Stimulated activated CD8-positive, alpha-beta memory T cell treated with anti-CD3 and anti-CD28 coated beads, Interleukin-7, amount 100 ng/mL, for 4 hours (primary cell): Measurements from ENCODE around the gene ONECUT2.
"Not testable (repeated sequence)": the region's sequence is repeated elsewhere in the genome, so short reads cannot be mapped to it uniquely, and the experiment has no call there.

ENCODE experiments used
- DNase-seq, 2 donors: peaks; one replicate each; pipeline ENCODE4 v3.0.0-alpha.2; 2020; ENCODE audit warnings: low read depth in 2 of 2

ONECUT2 gene

DNA sequence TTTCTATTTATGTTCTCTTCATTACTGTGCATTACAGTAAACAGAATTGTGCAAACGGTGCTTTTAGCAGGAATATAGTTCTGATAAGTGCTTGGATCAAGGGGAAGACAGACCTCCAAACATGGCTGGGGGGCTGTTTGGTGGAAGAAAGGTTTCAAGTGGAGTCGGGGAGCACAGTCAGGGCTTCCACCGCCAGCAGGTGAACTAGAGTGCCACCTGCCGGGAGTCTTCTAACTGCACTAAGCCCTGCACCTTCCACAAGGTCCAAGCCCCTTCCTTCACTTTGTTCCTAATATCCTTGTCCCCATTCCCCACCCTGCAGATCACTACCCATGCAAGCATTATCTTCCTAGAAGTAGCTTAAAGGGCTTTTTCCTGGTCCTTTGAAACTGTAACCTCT is 11.1 kb downstream of the ONECUT2 start:
- DNase-seq, result no peak

DNA sequence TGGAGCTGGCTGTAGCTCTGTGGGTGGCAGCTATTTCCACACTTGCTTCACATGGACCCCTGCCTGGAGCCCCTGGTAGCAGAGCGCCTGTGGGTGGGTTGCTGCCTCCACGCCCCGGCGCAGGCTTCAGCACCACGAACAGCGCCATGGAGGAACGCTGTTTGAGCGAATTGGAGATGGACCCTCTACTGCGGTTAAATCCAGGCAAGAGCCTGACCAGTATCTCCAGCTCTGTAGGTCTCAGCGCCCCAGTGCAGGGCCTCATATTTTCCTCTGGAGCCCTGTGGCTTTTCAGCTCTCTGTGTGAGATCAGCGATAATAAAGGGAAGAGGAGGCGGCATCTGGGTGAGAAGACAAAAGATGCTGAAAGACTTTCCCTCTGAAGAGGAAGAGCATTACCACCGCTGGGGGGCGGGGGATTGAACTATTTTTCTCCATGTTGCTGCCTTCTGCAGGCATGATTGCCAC is 12.0 kb downstream of the ONECUT2 start:
- DNase-seq, result no peak

DNA sequence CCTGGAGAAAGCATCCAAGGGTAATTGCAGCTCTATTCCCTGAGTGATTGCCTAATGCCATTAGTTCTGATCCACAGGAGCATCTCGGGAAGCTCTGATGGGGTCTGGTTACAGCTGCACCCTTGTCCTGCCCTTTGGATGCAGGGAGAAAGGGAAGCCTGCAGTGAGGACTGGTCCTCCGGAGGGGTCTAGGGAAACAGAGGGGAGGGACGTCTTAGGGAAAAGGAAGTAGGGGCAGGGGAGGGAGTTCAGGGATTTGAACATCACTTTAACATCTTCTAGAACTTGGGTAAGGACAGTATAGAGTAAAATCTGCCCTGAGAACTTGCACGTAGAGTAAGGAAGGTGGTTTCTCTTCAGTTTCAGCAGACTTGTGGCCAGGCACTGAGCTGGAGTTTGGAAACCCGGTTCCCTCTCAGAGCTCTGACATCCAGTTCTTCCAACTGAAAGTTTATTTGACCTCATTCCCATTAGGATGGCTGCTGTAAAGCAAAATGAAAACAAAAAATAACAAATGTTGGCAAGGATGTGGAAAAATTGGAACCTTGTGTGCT is 20.5 kb downstream of the ONECUT2 start:
- no peak for DNase-seq

- no peak for DNase-seq
Measured at GRCh38 chr18:57461652-57462269, 26.6 kb downstream of the ONECUT2 start.

DNA sequence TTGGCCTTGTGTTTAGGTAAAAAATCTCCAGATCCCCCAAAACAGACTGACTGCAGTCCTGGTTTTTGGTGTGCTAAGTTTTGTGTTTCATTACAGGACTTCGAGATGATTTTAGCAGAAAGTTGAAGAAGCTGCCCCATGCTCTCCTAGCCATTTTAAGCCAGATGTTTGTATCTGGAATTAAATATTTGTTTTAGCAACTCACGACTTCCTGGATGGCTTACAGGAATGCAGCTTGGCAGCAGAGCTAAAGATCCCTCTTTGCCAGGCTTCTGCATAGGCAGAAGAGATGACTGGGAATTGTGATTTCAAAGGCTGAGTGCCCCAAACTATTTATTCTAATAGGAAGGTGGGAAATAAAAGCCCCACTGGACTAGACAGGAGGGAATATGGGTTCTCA is 31.1 kb downstream of the ONECUT2 start:
- DNase-seq, result no peak

DNA sequence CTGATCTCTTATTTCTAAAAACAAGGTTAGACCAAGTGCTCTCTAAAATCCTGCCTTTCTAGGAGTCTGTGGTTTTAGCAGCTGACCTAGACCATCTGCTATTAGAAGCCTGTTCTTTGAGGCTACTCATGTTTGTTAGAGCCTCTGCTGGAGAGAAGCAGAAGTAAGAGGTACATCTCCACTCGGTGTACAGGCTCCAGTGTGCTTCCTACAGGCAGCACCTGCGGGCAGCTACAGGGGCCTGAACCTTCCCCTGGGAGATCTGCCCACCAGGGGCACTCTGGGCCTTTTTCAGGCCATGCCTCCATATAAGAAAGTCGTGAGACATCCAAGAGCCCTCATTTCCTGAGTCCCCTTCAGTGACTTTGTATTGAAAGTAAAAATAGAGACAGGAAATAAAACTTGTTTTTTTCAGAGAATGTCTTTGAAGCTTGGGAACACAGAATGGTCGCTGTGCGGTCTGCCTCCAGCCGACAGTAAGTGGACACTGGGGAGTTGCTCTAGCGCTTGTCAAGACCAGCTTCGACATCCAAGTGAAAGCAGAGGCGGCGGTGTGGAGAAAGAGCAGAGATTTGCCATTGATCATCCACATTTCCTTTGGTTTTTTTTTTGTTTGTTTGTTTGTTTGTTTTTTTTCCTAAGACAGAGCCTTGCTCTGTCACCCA is 31.7 kb downstream of the ONECUT2 start:
- no peak for DNase-seq

DNA sequence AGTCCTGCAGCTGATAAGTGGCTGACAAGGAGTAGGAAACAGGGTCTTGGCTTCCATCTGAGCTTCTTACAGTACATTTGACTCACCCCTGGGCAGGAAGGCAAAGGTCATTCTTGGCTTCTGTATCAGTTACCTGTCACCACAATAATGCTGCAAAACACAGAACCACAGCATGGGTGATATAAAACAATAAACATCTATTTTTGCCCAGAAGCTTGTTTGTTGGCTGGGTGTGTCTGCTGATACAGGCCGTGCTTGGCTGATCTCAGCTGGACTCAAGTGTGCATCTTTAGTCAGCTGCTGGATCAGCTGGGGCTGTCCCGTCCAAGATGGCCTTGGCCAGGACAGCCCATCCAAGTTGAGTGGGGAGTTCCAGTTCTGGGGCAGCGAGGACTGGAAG is 34.7 kb downstream of the ONECUT2 start:
- no peak for DNase-seq

- DNase-seq, result no peak
Measured at GRCh38 chr18:57475408-57475807, 40.2 kb downstream of the ONECUT2 start.

DNA sequence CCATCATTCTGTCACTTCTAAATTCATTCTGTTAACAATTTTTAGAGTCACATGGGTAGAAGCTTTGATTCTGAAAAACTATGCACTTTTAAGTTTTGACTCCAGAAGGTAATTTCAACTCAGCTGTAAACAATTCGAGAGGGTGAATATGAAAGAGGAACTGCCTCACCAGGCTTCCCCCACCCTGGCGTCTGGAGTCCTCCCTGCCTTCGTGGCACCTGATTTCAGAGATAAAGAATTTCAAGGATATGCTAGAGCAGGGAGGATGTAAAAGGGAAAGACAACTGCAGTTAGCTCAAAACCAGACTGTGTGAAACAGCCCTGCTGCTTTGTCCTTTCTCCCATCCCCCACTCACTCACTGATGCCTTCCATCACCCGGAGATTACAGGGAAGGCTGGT is 40.7 kb downstream of the ONECUT2 start:
- DNase-seq, result no peak

GRCh38 chr18:57480733-57481132 is 45.6 kb downstream of the ONECUT2 start:
- no peak for DNase-seq

GRCh38 chr18:57497372-57498294 is 62.5 kb downstream of the ONECUT2 start:
- no peak for DNase-seq

GRCh38 chr18:57498682-57499256 is 63.6 kb downstream of the ONECUT2 start:
- no peak for DNase-seq

DNA sequence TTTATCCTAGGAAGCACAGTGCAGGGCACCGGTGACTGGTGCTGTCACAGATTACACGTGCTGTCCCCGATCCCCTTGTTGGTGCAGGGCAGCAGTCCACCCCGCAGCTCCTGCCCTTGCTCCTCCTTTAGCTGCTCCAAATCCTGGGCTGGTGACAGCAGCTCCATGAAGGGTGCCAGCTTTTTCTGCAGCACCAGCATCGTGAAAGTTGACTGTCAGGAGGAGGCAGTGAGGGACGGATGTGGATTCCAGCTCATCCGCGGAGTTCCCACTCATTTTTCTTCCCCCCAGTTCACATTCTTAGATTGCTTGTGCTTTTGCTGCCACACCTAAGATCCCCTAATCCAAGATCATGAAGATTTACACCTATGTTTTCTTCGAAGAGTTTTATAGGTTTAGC is 67.5 kb downstream of the ONECUT2 start:
- no peak for DNase-seq

DNA sequence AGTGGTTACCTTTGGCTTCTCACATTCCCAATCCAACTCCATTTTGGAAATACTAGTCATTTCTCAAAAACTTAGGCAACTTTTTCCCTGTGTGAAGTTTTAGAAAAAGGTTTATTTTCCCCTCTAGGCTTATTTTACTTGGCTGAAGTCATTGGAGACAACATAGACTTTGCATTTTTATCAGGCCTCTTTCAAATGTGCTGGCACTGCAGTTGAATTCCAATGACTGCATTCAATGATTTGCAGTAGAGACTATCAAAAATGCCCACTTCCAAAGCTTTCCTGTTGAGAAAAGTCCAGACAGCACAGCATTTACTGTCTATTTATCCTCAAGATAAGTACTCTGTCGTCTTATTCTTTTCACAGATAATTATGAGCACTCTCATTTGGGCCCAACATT is 70.1 kb downstream of the ONECUT2 start:
- no peak for DNase-seq

DNA sequence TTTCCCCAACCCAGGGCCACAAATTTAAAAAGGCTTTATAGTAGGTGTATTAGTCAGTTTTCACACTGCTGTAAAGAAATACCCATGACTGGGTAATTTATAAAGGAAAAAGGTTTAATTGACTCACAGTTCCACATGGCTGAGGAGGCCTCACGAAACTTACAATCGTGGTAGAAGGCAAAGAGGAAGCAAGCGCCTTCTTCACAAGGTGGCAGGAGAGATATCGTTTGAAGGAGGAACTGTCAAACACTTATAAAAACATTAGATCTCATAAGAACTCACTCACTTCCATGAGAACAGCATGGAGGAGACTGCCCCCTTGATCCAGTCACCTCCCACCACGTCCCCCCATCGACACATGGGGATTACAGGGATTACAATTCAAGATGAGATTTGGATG is 80.9 kb downstream of the ONECUT2 start:
- no peak for DNase-seq

GRCh38 chr18:57518533-57518932 is 83.4 kb downstream of the ONECUT2 start:
- DNase-seq, result no peak

DNA sequence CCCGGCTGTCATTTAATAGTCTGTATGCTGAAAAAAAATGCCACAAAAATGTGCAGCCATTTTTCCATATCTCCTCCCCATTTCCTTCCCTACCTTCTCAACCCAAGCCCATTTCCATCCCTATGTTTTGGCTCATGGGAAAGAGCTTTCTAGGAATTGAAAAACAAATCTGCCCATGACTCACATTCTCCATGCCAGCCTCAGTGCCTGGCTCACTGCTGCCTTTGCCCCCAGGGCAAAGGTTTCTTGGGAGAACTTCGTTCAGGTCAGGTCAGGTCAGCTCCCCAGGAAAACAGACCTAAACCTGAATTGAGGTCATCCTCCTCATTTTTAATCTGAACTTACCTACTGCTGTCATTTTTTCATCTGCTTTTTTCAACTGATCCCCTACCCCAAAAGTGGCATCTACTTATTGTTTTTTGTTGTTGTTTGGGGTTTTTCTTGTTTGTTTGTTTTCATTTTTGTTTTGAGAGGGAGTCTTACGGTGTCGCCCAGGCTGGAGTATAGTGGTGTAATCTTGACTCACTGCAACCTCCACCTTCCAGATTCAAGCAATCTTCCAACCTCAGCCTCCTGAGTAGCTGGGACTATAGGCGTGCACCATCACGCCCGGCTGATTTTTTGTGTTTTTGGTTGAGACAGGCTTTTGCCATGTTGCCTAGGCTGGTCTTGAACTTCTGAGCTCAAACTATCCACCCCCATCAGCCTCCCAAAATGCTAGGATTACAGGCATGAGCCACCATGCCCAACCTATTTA is 84.7 kb downstream of the ONECUT2 start:
- no peak for DNase-seq

- DNase-seq, result not testable (repeated sequence)
Measured at GRCh38 chr18:57522348-57522747, 87.2 kb downstream of the ONECUT2 start.

DNA sequence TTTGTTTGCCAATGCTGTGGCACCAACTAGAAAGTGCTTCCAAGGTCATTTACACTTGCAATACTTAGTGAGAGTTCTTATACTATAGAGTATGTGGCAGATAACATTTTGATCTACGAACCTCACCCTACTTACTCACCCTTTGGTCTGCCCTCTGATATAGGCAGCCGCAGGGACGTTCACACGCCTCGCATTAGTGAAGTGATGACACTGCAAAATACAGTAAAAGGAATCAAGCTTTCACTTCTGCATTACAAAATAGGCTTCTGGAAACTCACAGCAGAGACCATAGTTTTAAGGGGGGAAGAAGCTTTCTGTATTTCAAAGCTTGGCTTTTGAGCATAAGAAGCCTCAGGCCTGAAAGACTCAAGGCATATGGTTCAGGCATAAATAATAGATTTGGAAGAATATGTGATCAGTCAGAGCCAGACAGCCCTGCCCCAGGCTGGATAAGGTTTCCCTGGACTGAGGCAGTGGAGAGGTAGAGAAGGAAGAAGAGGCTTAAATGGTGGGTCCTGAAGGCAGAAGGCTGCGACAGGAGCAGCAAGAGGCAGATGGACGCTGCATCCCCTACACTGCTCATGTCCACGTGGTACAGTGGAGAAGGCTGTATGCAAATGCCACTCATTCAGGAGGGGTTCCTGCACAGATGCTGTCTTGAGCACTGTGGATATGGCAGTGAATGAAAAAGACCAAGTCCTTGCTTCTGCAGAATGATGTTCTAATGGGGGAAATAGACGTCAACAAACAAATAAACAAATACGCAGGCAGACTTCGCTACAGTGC is 88.2 kb downstream of the ONECUT2 start:
- DNase-seq, result no peak

DNA sequence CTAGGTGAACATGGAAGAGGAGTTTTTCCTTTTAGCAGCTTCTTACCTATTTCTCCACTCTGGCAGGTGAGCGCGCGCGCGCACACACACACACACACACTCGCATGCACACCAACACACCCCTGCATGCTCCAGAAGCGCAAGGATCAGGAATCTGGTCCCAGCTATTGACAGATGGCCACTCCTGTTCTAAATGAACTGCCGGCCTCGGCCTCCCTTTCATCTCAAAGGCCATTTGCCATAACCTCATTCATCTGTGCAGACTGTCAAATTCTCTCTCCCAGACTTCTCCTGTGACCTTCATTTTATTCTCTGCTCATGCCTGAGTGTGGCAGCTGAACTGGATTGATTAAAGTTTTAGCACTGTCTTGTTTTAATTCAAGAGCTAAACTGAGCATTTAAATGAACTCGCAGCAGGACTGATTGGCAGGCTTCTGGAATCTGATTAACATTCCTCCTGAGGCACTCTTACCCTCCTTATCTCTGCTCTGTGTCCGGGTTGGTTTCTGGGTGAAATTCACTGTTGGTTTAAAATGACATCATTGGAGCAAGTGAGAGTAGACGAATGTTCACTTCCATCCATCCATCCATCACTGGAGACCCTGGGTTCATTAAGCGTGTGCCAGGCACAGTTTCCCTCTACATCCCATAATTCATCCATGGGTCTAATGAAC is 92.5 kb downstream of the ONECUT2 start:
- no peak for DNase-seq
